ENCODE measurements around the gene CTBP1. TPM values are rescaled to one million over a fixed set of nuclear protein-coding genes. Genes with fewer than 3 reads are reported as not detected.

The CTBP1 gene
- total and polyA plus RNA-seq, 2 donors (not counting 1 experiment from before 2014, with no cell fraction given) = 212 to 343 TPM

- Histone ChIP-seq H3K4me1 (ENCODE audit: control insufficient read depth in 2 of 2, insufficient read depth in 2 of 2, low read length in 2 of 2) (peaks cover 28 to 38% of the 10 kb centered on the region in 2 donors), H3K79me2 (ENCODE audit: control insufficient read depth, insufficient read depth, low read length) (peaks cover 68% of the 10 kb centered on the region), H3K9ac (ENCODE audit: low read length) (no peak overlapping the region), H3K4me3 (ENCODE audit: control extremely low read depth in 1 of 5, extremely low read depth in 1 of 5, insufficient read depth in 1 of 5, low read depth in 2 of 5, low read length in 4 of 5) (no peak overlapping the region), H3K4me2 (replicated peaks; ENCODE audit: low read depth, low read length, poor library complexity, severe bottlenecking) (no peak overlapping the region), H3K9me3 (ENCODE audit: control extremely low read depth in 1 of 3, control insufficient read depth in 2 of 3, insufficient read depth in 1 of 3, low read length in 2 of 3) (peaks cover 0 to 4% (median 0%) of the 10 kb centered on the region in 3 donors), H3K27me3 (replicated peaks in 1 of 4; ENCODE audit: control extremely low read depth in 1 of 4, control insufficient read depth in 3 of 4, insufficient read depth in 4 of 4, low read length in 3 of 4) (no peaks in the 10 kb centered on the region), H3K36me3 (replicated peaks in 1 of 2; ENCODE audit: control extremely low read depth in 1 of 2, control insufficient read depth in 1 of 2, extremely low read depth in 1 of 2, insufficient read depth in 2 of 2, low read length in 1 of 2) (peaks cover 0 to 3% of the 10 kb centered on the region in 2 experiments), H3K27ac (ENCODE audit: low read length in 2 of 2) (peak overlapping the region in 1 of 2 donors; percentile 85), H4K20me1 (ENCODE audit: control insufficient read depth, insufficient read depth, low read length, poor library complexity, severe bottlenecking) (peaks cover 19% of the 10 kb centered on the region), H2AFZ (ENCODE audit: insufficient read depth, low read depth, low read length, poor library complexity, severe bottlenecking) (no peak overlapping the region)
- Mint-ChIP-seq H3K4me3 (peak overlapping the region; percentile 92), H3K27ac (peak overlapping the region; percentile 97), H3K4me1 (peaks cover 41% of the 10 kb centered on the region), H3K9me3 (ENCODE audit: insufficient read depth) (no peaks in the 10 kb centered on the region), H3K27me3 (no peaks in the 10 kb centered on the region)
- TF ChIP-seq EZH2 (IDR thresholded peaks at IDR 0.05; ENCODE audit: borderline replicate concordance, insufficient read depth, low read depth, low read length, poor library complexity, severe bottlenecking) = no peak
- no peak for TF ChIP-seq CTCF (IDR thresholded peaks at IDR 0.05)
- DNase-seq = no peak
- no peak for ATAC-seq (ENCODE audit: low read depth)
- 99% methylated on average over 33 of the region's 33 CpGs for WGBS (ENCODE audit: insufficient coverage)
- intact Hi-C loops (cut with micrococcal nuclease) = no loop called here
- POLR2A ChIA-PET = interaction anchor here (4.9 kb wide), 1 partner anchor 96 kb away, joined by 41 read pairs; the partner anchor contains the start of gene UVSSA
- CTCF ChIA-PET = interaction anchor here (0.6 to 4.3 kb wide), 7 partner anchors 9 to 120 kb away, joined by 3 to 23 read pairs (median 8); partner anchors contain the start of genes MAEA and UVSSA
Observed at GRCh38 chr4:1250921-1251772, 2.2 kb upstream of the CTBP1 start.

GRCh38 chr4:1250527-1250812, 1.5 kb upstream of the CTBP1 start:
- ATAC-seq (ENCODE audit: low read depth) (no peak), DNase-seq (no peak)
- intact Hi-C loops (cut with micrococcal nuclease) = no loop called here
- Histone ChIP-seq H4K20me1 (ENCODE audit: control insufficient read depth, insufficient read depth, low read length, poor library complexity, severe bottlenecking) (peaks cover 26% of the 10 kb centered on the region), H3K9ac (ENCODE audit: low read length) (peak overlapping the region; percentile 83), H3K9me3 (ENCODE audit: control extremely low read depth in 1 of 3, control insufficient read depth in 2 of 3, insufficient read depth in 1 of 3, low read length in 2 of 3) (peaks cover 0 to 3% (median 0%) of the 10 kb centered on the region in 3 donors), H3K4me1 (ENCODE audit: control insufficient read depth in 2 of 2, insufficient read depth in 2 of 2, low read length in 2 of 2) (peaks cover 35 to 44% of the 10 kb centered on the region in 2 donors), H2AFZ (ENCODE audit: insufficient read depth, low read depth, low read length, poor library complexity, severe bottlenecking) (no peak overlapping the region), H3K4me2 (replicated peaks; ENCODE audit: low read depth, low read length, poor library complexity, severe bottlenecking) (peak overlapping the region; percentile 90), H3K36me3 (replicated peaks in 1 of 2; ENCODE audit: control extremely low read depth in 1 of 2, control insufficient read depth in 1 of 2, extremely low read depth in 1 of 2, insufficient read depth in 2 of 2, low read length in 1 of 2) (peaks cover 0 to 3% of the 10 kb centered on the region in 2 experiments), H3K27me3 (replicated peaks in 1 of 4; ENCODE audit: control extremely low read depth in 1 of 4, control insufficient read depth in 3 of 4, insufficient read depth in 4 of 4, low read length in 3 of 4) (no peaks in the 10 kb centered on the region), H3K79me2 (ENCODE audit: control insufficient read depth, insufficient read depth, low read length) (peaks cover 74% of the 10 kb centered on the region), H3K27ac (ENCODE audit: low read length in 2 of 2) (peak overlapping the region; percentile 84 to 85), H3K4me3 (ENCODE audit: control extremely low read depth in 1 of 5, extremely low read depth in 1 of 5, insufficient read depth in 1 of 5, low read depth in 2 of 5, low read length in 4 of 5) (peak overlapping the region in 3 of 5 experiments; percentile 59 to 81 (median 70))
- H3K9me3 Mint-ChIP-seq (ENCODE audit: insufficient read depth) = no peaks in the 10 kb centered on the region
- peak overlapping the region; percentile 97 for H3K27ac Mint-ChIP-seq
- H3K4me3 Mint-ChIP-seq = peak overlapping the region; percentile 92
- TF ChIP-seq CTCF (IDR thresholded peaks at IDR 0.05) = no peak
- TF ChIP-seq EZH2 (IDR thresholded peaks at IDR 0.05; ENCODE audit: borderline replicate concordance, insufficient read depth, low read depth, low read length, poor library complexity, severe bottlenecking) = no peak
- POLR2A ChIA-PET = interaction anchor here (1.2 to 4.9 kb wide), 2 partner anchors 83 to 96 kb away, joined by 5 to 41 read pairs; partner anchors contain the start of gene UVSSA
- H3K4me1 Mint-ChIP-seq = peaks cover 47% of the 10 kb centered on the region
- H3K27me3 Mint-ChIP-seq = no peaks in the 10 kb centered on the region
- CTCF ChIA-PET = interaction anchor here (0.6 to 4.3 kb wide), 8 partner anchors 10 to 119 kb away, joined by 3 to 23 read pairs (median 8); partner anchors contain the start of genes MAEA and UVSSA
- WGBS (ENCODE audit: insufficient coverage) = 100% methylated on average over 3 of the region's 7 CpGs
